ENCODE data around the gene SNX18.
A peak's percentile ranks its signal among the peaks of the same experiment; 100 is the strongest.

The SNX18 gene

DNA sequence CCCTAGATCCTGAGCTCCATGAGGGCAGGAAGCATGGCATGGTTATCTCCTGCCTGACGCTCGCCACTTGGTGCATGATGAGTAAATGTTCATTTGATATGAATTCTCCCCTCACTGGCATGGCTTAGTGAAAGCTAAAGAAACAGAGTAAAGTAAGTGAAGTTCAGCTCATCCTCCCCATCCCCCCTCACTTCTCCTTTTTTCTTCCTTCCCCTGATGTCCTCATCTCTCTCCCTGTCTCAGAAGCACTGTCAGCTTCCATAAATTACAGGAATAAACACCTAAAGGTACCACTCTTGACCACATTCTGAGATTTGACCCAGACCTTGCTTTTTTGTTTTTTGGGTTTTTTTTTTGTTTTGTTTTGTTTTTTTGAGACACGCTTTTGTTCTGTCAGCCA lies 73.3 kb downstream of the SNX18 start:
- DNase-seq (ENCODE audit: low read depth): no peak
- no peak overlapping the region for H3K4me3 ChIP-seq (ENCODE audit: low read length)
- TF ChIP-seq, protein P1, sequence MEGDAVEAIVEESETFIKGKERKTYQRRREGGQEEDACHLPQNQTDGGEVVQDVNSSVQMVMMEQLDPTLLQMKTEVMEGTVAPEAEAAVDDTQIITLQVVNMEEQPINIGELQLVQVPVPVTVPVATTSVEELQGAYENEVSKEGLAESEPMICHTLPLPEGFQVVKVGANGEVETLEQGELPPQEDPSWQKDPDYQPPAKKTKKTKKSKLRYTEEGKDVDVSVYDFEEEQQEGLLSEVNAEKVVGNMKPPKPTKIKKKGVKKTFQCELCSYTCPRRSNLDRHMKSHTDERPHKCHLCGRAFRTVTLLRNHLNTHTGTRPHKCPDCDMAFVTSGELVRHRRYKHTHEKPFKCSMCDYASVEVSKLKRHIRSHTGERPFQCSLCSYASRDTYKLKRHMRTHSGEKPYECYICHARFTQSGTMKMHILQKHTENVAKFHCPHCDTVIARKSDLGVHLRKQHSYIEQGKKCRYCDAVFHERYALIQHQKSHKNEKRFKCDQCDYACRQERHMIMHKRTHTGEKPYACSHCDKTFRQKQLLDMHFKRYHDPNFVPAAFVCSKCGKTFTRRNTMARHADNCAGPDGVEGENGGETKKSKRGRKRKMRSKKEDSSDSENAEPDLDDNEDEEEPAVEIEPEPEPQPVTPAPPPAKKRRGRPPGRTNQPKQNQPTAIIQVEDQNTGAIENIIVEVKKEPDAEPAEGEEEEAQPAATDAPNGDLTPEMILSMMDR (conservative IDR thresholded peaks at IDR 0.05; ENCODE audit: low read length): no peak

DNA sequence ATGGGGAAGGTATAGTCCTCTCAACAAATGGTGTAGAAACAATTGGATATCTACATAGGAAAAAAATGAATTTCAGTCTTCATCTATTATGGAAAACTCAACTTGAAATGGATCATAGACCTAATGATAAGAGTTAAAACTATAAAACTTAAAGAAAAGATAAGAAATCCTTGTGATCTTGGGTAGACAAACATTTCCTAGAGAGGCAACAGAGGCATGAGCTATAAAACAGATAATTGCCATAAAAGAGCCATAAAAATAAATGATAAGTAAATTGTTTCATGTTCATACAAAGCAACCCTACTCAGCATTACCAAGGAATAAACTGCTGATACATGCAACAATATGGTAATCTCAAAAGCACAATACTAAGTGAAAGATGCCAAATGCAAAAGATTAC lies 76.2 kb downstream of the SNX18 start:
- no peak for DNase-seq (ENCODE audit: low read depth)
- H3K4me3 ChIP-seq (ENCODE audit: low read length): no peak overlapping the region
- TF ChIP-seq, protein P1 (conservative IDR thresholded peaks at IDR 0.05; ENCODE audit: low read length): no peak

DNA sequence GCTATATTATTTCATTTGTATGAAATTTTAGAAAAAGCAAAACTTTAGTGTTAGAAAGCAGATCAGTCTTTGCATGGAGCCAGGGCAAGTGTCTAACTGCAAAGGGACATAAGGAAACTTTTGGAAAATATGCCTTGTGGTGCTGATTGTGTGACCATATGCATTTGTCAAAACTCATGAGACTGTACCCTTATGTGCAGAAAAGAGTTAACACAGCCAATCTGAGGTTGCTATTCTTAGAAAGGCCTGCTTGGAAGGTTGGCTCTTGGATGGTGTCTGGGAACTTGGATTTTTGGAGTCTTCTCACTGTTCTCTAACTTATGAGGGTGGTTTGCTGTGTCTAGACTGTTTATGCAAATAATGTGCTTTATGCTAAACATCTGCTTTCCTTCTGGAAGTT lies 76.6 kb downstream of the SNX18 start:
- TF ChIP-seq, protein P1 (conservative IDR thresholded peaks at IDR 0.05; ENCODE audit: low read length): no peak
- H3K4me3 ChIP-seq (ENCODE audit: low read length): no peak overlapping the region
- DNase-seq (ENCODE audit: low read depth): no peak

DNA sequence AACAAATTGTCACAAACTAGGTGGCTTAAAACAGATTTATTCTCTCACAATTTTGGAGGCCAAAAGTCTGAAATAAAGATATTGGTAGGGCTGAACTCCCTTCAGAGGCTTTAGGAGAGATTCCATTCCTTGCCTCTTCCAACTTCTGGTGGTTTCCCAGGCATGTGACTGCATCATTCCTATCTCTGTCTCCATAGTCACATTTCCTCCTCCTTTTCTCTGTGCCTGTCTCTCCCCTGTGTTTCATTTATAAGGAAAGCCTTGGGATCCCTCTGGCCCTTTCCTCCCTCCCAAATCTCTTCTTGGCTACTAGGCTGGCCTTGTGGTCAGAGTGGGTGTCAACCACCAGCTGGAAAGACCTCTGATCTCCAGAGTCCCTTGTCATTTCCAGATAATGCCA lies 78.2 kb downstream of the SNX18 start:
- TF ChIP-seq, protein P1 (conservative IDR thresholded peaks at IDR 0.05; ENCODE audit: low read length): no peak
- no peak overlapping the region for H3K4me3 ChIP-seq (ENCODE audit: low read length)
- peak; percentile 77 for DNase-seq (ENCODE audit: low read depth)

Data from AG10803 (cell line).